ENCODE measurements around the gene GPR42.
A peak's percentile ranks its signal among the peaks of the same experiment; 100 is the strongest.
"Not testable (repeated sequence)": the region's sequence is repeated elsewhere in the genome, so short reads cannot be mapped to it uniquely, and the experiment has no call there.

The GPR42 gene

GRCh38 chr19:35347171-35347929, 23.5 kb upstream of the GPR42 start, which contains the start of gene FFAR1:
TSS of gene FFAR1 (plus strand) at chr19:35347902. CDS start at chr19:35351552, 3,650 bp downstream.
- peak in 5 of 6 experiments; percentile 20 to 39 (median 25) for DNase-seq

- DNase-seq, result no peak
Observed at GRCh38 chr19:35347930-35348298, 23.0 kb upstream of the GPR42 start.

- DNase-seq, result no peak
Observed at GRCh38 chr19:35348911-35349611, 21.8 kb upstream of the GPR42 start.

DNA sequence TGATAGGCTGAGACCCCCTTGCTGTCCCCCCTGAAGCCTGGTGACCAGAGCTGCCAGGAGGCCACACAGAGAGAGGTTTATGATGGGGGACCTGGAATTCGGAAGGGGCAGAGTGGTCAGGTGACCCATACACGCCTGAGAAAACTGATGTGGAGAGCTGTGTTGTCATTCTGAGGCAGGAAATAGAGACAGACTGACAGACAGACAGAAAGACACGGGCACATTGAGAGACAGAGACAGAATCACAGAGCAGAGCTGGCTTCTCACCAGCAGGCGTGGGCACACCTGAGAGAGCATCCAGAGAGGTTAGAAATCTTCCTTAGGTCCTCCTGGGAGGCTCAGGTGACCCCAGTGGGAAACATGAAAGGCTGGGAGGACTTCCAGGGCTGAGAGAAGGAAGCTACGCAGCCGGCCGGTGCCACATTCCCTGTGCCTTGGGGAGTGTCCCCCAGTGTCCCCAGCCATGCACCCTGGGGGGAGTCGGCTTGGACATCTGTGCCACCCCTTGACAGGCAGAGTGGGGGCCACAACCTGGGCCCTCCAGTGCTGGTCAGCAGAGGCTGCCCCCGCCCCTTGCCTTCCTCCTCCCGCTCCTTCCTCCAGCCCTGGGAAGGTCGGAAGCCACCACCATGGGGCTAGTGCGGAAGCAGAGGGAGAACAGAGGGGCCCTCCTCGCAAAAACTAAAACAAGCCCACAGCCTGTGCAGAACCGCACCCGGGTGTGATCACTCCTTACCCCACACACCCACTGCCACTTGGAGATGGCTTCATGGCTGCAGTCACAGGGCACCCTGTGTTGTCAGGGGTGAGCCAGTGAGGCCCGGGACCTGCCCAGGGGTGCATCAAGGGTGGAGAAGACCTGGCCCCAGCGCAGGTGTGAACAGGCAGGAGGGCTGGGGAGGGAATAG, 21.0 kb upstream of the GPR42 start:
- no peak for DNase-seq

DNA sequence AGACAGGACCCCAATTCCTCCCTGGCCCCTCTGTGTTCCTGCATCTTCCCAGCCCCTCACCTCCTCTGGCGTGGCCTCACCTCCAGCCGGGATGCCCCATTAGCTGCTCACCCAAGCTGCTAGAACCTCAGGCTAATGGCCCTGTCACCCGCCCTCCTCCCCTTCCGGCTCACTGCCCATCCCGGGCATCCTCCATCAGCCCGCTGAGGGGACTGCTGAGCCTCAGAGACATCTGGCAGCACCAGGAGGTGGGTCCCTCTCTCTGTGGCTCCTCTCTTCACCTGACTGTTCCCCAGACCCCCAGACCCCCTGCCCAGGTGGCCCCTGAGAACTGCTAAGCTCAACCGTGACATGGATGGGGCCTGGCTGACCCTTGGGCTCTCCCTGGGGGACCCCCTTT, 20.3 kb upstream of the GPR42 start:
- no peak for DNase-seq

GRCh38 chr19:35351411-35352176, 19.3 kb upstream of the GPR42 start:
- DNase-seq, result no peak

DNA sequence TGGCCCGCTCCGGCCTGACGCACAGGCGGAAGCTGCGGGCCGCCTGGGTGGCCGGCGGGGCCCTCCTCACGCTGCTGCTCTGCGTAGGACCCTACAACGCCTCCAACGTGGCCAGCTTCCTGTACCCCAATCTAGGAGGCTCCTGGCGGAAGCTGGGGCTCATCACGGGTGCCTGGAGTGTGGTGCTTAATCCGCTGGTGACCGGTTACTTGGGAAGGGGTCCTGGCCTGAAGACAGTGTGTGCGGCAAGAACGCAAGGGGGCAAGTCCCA, 18.8 kb upstream of the GPR42 start:
- DNase-seq, result no peak

GRCh38 chr19:35352448-35353304, 18.2 kb upstream of the GPR42 start:
- DNase-seq, result peak; percentile 37 to 78 (median 50)

- DNase-seq, result no peak
Observed at GRCh38 chr19:35353635-35354034, 17.2 kb upstream of the GPR42 start.

DNA sequence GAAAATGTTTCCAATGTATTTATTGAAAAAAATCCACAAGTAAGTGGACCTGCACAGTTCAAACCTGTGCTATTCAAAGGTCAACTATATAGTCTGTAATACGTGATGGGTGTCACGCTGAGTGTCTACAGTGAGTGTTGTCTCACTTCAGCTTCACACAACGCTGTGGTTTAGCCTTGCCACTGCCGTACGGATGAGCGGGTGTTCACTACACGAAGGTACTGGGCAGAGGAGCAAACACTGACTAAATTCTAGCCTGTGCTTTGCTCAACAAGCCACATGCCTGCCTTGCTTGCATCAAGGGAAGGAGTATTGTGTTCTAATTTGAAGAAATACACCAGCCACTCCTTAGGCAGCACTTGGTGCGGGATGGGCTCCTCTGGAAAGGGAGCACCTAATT, 16.0 kb upstream of the GPR42 start:
- DNase-seq, result no peak

DNA sequence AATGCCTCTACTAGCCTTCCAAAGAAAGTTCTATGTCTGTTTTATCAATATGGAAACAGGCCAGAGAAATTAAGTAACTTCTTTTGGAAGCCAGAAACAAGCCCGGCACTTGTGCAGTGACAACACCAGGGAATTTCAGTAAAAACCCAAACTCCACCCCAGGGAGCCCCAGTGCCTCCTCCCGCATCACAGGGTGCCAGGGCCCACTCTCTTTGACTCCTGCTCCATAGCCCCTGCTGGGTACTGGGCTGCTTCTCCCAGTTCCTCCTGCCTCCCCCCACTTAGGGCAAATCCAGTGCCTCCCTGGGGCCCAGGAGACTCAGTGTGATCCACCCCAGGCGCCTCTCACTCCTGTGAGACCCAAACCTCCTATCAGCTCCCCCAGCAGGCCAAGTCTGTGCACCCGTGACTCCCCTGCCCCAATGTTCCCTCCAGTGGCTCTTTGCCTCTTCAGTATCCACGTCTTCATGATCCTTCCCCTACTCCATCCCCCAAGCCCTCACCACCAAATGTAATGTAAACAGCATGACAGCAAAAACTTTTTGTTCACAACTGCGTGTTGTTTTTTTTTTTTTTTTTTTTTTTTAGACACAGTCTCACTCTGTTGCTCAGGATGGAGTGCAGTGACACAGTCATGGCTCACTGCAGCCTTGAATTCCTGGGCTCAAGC, 14.9 kb upstream of the GPR42 start:
- DNase-seq, result no peak

DNA sequence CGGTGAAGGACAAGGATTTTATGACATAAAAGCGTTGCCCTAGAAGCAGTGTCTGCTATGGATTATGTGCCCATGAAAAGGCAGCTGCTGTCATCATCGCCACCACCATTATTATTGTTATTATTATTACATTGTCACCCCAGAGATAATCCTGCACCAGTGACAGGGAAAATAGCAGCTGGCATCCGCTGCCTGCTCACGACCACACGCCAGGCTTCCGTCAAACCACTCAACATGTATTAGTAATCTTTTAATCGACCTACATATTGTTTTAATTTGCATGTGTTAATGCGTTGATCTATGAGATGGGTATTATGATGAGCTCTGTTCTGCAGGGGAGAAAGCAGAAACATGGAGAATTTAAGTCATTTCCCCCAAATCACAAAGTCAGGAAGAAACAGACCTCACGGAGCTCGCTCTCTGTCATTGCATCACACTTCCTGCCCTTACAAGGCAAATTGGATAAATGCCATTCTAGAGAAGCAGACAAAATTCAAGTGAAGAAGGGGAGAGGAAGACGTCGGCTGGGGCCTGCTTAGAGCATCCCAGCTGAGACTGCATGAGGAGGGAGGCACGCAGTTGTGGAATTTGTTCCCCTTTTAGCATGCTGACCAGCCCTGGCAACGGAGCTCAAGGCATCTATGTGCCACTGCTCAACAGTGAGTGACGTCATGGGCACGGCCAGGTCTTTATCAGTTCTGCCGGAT, 12.8 kb upstream of the GPR42 start, which contains the start of gene FFAR3:
Gene FFAR3 (plus strand): TSS at position 594 of the 707 bp plus-strand sequence. CDS start 431 bp downstream, outside the sequence.
- peak in 2 of 6 experiments; percentile 7 to 20 for DNase-seq

- not testable (repeated sequence) for DNase-seq
Observed at GRCh38 chr19:35358834-35359233, 12.0 kb upstream of the GPR42 start.

GRCh38 chr19:35359395-35359794, 11.5 kb upstream of the GPR42 start:
- DNase-seq, result not testable (repeated sequence)

DNA sequence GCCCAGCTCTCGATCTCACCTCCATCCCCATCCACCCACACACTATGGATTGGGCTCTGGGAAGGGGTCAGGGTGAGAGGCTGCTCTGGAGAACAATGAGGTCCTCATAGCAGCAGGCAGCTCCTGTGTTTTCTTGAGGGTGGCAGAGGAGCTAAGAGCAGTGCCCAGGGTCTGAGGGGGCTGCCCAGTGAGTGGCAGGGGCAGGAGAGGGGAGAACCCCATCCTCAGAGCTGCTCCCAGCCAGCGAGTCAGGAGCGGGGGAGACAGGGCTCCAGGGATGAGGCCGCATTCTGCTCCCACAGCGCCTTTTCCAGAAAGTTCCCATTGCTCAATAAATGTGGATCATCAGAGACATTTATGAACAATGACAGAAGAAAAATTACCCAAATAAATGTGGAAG, 10.8 kb upstream of the GPR42 start:
- not testable (repeated sequence) for DNase-seq

DNA sequence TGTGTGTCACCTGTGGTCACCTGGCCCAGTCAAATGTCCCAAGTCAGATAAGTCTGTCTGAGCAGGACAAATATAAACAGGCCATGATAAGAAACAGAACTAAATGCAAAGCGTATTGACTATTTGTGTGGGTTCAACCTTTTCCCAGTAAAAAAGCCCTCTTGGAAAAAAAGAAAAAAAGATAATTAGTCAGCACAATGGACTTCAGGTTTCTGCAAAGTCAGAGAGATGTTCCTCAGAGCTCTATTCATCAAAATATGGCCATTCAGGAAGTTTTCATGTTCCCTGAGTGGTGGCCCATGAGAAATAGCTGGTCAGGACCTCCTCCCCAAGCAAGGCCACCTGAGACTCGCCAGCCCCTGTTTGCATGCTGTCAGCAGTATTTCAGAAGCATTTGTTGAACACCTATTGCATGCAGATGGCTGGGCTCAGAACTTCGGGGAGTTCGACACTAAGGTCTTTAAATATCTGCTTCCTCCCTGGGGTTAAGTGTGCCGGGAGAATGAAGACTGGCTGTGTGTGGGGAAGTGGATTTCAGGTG, 9.9 kb upstream of the GPR42 start:
- DNase-seq, result no peak

- no peak for DNase-seq
Observed at GRCh38 chr19:35362261-35363000, 8.4 kb upstream of the GPR42 start.

DNA sequence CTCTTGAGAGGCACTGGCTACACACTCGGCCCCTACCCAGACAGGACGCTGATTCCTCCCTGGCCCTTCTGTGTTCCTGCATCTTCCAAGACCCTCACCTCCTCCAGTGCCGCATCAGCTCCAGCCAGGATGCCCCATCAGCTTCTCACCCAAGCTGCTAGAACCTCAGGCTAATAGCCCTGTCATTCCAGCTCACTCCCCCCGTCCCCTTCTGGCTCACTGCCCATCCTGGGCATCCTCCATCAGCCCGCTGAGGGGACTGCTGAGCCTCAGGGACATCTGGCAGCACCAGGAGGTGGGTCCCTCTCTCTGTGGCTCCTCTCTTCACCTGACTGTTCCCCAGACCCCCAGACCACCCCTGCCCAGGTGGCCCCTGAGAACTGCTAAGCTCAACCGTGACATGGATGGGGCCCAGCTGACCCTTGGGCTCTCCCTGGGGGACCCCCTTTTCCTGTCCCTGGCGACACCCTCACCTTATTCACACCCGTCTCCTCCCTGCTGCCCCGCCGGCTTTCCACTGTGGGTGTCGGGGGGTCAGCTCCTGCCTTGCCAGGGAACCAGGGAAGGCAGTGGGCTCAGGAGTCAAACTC, 7.8 kb upstream of the GPR42 start:
- DNase-seq, result no peak

Data from stimulated activated naive CD4-positive, alpha-beta T cell (primary cell).